ENCODE results near the gene CBX2.

CBX2 gene

DNA sequence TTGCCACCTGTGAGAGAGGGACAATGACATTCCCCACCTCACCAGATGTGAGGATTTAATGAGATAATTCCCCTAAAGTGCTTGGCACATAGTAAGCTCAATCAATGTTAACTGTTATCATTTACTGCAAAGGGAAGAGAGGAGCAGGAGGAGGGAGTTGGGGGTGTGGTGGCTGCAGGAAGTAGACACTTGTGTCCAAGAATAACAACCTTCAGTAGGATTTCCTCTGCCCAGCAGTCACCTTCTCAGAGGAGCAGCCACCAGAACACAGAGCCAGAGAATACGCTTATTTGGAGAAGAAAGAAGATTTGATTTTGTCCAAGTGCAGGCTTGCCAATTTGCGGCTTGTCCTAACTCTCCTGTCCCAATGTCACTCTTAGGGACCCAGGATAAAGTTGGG, 51.1 kb downstream of the CBX2 start:
- DNase-seq (ENCODE audit: low read depth): no peak
- TF ChIP-seq, protein P1, sequence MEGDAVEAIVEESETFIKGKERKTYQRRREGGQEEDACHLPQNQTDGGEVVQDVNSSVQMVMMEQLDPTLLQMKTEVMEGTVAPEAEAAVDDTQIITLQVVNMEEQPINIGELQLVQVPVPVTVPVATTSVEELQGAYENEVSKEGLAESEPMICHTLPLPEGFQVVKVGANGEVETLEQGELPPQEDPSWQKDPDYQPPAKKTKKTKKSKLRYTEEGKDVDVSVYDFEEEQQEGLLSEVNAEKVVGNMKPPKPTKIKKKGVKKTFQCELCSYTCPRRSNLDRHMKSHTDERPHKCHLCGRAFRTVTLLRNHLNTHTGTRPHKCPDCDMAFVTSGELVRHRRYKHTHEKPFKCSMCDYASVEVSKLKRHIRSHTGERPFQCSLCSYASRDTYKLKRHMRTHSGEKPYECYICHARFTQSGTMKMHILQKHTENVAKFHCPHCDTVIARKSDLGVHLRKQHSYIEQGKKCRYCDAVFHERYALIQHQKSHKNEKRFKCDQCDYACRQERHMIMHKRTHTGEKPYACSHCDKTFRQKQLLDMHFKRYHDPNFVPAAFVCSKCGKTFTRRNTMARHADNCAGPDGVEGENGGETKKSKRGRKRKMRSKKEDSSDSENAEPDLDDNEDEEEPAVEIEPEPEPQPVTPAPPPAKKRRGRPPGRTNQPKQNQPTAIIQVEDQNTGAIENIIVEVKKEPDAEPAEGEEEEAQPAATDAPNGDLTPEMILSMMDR (IDR thresholded peaks at IDR 0.05; ENCODE audit: insufficient read depth, low read depth, low read length, missing control alignments): no peak

DNA sequence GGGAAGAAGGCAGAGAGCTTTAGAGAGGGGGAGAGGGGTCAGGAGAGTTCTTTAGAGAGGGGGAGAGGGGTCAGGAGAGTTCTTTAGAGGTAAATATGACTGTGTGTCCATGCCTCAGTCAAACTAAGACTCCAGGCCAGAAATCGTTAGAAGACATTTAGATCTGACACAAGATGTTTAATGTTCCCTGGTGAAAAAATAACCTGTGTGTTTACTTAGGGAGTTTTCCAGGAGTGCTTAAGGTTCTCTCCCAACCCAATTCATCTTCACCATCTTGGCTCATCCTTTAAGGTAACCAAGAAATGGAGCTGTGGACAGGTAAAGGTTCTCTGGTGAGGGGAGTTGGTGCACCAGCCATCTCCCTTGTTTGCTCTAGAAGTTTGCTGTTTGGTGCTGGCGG, 51.5 kb downstream of the CBX2 start:
- TF ChIP-seq, protein P1 (IDR thresholded peaks at IDR 0.05; ENCODE audit: insufficient read depth, low read depth, low read length, missing control alignments): no peak
- H3K4me3 ChIP-seq (ENCODE audit: low read depth, low read length): no peak overlapping the region

More for the DNA sequence above, 51.1 kb downstream of the CBX2 start:
- H3K4me3 ChIP-seq (ENCODE audit: low read depth, low read length): no peak overlapping the region

DNA sequence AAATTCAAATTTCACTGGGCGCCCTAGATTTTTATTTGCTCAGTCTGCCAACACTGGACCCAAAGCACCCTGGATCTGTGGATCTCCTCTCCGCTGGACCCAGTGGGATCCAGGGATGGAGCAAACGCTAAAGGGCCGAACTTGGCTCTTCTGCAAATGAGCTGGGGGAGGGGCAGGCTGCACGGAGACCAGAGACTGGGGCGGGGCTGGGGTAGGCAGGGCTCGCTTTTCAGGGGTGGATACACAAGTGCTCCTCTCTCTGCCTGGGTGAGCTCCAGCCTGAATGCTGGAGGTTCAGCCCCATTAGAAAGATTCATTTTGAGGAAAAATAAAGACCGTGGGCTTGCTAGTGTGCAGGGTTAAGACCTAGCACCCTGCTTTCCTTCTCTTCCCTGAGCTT, 52.4 kb downstream of the CBX2 start:
- TF ChIP-seq, protein P1 (IDR thresholded peaks at IDR 0.05; ENCODE audit: insufficient read depth, low read depth, low read length, missing control alignments): no peak
- H3K4me3 ChIP-seq (ENCODE audit: low read depth, low read length): no peak overlapping the region
- DNase-seq (ENCODE audit: low read depth): no peak

More for the DNA sequence above, 51.5 kb downstream of the CBX2 start:
- no peak for DNase-seq (ENCODE audit: low read depth)

DNA sequence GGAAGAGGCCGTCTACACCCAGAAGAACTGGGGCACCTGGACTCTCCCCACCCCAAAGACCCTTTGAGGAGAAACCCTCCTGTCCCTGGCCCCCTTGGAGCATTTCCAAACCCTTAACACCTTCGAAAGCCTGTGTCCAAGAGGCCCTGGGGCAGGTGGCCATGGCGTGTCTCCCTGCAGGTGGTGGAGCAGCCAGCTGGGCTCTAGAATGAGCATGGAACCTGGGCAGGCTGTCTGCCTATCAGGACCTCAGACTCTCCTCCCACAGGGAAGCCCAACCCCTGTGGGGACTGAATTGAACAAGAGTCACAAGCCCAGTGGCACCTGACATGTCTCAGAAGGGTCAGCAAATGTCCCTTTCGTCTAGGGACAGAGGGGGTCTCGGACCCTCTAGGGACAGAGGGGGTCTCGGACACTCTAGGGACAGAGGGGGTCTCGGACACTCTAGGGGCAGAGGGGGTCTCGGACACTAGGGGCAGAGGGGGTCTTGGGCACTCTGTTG, 52.9 kb downstream of the CBX2 start:
- DNase-seq (ENCODE audit: low read depth): no peak
- no peak overlapping the region for H3K4me3 ChIP-seq (ENCODE audit: low read depth, low read length)
- TF ChIP-seq, protein P1 (IDR thresholded peaks at IDR 0.05; ENCODE audit: insufficient read depth, low read depth, low read length, missing control alignments): no peak

DNA sequence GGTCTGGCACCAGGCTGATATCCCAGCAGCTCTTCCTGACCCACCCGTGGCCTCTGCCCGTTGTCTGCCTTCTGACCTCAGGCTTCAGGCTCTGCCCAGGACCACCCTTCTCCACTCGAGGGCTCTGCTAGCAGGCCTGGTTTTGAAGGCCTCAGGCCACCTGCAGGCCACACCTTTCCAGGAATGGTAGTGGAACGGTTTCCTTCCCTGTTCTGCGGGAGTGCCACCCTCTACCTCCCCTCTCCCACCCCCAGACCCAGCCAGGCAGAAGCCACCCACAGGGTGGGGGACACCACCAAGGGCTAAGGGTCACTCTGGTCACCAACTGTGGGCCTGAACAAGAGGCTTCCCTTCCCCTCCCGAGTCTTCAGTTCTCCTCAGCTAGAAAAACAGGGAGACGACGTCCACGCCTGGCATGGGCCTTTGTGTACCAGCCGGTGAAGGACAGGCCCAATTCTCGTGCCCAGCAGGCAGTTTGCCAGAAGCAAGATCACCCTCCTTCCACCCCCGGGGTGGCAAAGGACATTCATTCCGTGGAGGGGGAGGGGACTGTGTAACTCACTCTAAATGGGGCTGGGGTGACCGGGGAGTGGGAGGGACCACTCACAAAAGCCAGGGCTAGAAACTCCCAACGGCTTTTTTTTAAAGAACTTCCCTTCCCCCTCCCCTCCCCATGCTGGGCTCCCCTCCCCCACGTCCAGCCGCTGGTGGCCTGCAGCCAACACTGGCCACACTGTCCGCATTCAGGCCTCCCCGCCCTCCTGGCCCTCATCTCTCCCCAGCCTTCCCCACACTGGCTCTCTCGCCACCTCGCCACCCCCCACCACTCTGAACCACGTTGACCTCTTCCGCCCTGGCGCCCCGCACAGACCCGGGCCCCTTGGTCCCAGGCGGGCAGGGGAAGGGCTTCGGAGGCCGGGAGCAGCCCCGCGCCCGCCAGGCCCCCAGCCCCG, 53.6 kb downstream of the CBX2 start:
- no peak overlapping the region for H3K4me3 ChIP-seq (ENCODE audit: low read depth, low read length)
- no peak for DNase-seq (ENCODE audit: low read depth)
- TF ChIP-seq, protein P1 (IDR thresholded peaks at IDR 0.05; ENCODE audit: insufficient read depth, low read depth, low read length, missing control alignments): no peak

DNA sequence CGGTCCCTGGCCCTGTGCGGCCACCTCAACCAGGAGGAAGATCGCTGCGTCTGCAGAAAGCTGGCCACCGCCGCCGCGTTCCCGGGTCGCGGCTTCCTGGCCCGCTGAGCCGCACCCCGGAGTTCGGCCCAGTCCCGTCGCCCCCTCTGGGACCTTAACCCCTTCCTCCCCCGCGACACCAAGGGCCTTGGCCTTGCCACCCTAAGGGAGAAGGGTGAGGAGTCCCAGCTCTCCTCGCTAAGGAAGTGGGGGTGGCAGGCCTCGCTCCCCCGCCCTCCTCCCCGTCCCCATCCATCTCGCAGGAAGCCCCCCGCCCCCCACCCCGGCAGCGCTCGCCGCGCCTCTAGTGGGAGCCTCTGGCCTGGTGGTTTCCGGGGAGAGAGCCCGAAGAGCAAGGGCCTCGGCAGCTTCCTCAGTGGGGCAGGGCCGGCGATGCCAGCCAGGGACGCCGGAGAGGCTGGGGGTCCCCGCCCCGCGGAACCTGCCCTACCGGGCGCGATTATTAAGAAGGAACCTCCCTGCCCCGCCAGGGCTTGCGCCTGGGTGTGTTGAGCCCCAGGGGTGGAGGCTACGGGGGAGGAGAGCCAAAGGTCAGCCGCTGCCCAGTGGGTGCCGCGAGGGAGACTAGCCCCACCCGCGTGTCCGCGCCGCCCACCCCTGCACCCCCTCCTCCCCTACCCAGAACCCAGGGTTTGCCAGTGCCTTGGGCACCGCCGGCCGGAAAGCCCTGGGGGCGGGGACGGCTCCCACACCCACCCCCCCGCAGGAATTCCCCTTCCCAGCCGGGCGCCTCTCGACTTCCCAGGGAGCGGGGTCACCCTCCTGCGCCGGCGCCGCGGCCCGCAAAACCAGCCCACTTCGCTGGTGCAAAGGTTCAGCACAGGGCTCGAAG, 54.5 kb downstream of the CBX2 start:
- no peak for DNase-seq (ENCODE audit: low read depth)
- TF ChIP-seq, protein P1 (IDR thresholded peaks at IDR 0.05; ENCODE audit: insufficient read depth, low read depth, low read length, missing control alignments): no peak
- H3K4me3 ChIP-seq (ENCODE audit: low read depth, low read length): no peak overlapping the region

All from GM12865 (cell line).